ENCODE results near the gene HEATR5B. TPM values are rescaled to one million over a fixed set of nuclear protein-coding genes. Genes with fewer than 3 reads are reported as not detected.

HEATR5B gene
- total and polyA plus RNA-seq, 10 of the 15 experiments (the other 5 are each of a cell fraction or from before 2014, with no cell fraction given) = 4.1 to 34.7 (median 17.7) TPM

- TF ChIP-seq BRCA1 (IDR thresholded peaks at IDR 0.05; ENCODE audit: low read depth, low read length) (no peak), GABPA (IDR thresholded peaks at IDR 0.05; ENCODE audit: low read depth) (peak; percentile 78), BCL11A (IDR thresholded peaks at IDR 0.05; ENCODE audit: low read depth, low read length) (no peak), CBX3 (IDR thresholded peaks at IDR 0.05; ENCODE audit: borderline replicate concordance, low read depth) (no peak), ATF3 (IDR thresholded peaks at IDR 0.05; ENCODE audit: borderline replicate concordance, extremely low read depth, low read depth, low read length) (no peak), CBX5 (IDR thresholded peaks at IDR 0.05; ENCODE audit: low read depth) (no peak), MXI1 (IDR thresholded peaks at IDR 0.05; ENCODE audit: low read depth, low read length) (no peak; the same call in 1 of the 2 replicates), SMC3 (IDR thresholded peaks at IDR 0.05; ENCODE audit: borderline replicate concordance, low read length) (no peak), ZBTB11 (CRISPR knock-in tag; IDR thresholded peaks at IDR 0.05) (no peak), NBN (IDR thresholded peaks at IDR 0.05) (peak; percentile 98), SRF (IDR thresholded peaks at IDR 0.05; ENCODE audit: low read depth in 2 of 2, low read length in 2 of 2) (no peak; a peak in 1 of 4 replicates), PAX8 (IDR thresholded peaks at IDR 0.05) (no peak), USF2 (IDR thresholded peaks at IDR 0.05; ENCODE audit: borderline replicate concordance, low read depth, low read length) (no peak), TCF7 (IDR thresholded peaks at IDR 0.05; ENCODE audit: borderline replicate concordance) (no peak), JUND (IDR thresholded peaks at IDR 0.05; ENCODE audit: low read depth, low read length) (0 out of 2 replicates have a peak, but pooled peaks have one; percentile 12), IKZF1 (conservative IDR thresholded peaks at IDR 0.05) (peak; percentile 95), ZNF622 (IDR thresholded peaks at IDR 0.05) (no peak), HCFC1 (IDR thresholded peaks at IDR 0.05; ENCODE audit: low read length) (peak; percentile 95), SMAD1 (IDR thresholded peaks at IDR 0.05; ENCODE audit: low read depth, partially characterized antibody) (no peak), CEBPZ (IDR thresholded peaks at IDR 0.05; ENCODE audit: low read depth, low read length) (no peak), RUNX3 (IDR thresholded peaks at IDR 0.05; ENCODE audit: low read length) (peak; percentile 6; the same call in 1 of the 2 replicates), LARP7 (IDR thresholded peaks at IDR 0.05) (peak; percentile 62), PAX5 (IDR thresholded peaks at IDR 0.05; ENCODE audit: borderline replicate concordance, low read depth, low read length) (0 out of 2 replicates have a peak, but pooled peaks have one; percentile 20)
These were observed 117.6 kb downstream of the HEATR5B start, which contains the start of gene STRN (continued) for GRCh38 chr2:36966370-36967235.

All from GM12878 (cell line).